ENCODE measurements around the gene SNX24. TPM values are rescaled to one million over a fixed set of nuclear protein-coding genes. Genes with fewer than 3 reads are reported as not detected.

Gene SNX24
- polyA plus RNA-seq, 2 of the 4 experiments (the other 2 are of a cell fraction): 20.4 to 22.4 TPM

GRCh38 chr5:123036391-123037103 lies 191.1 kb downstream of the SNX24 start, which contains the start of gene PPIC (continued):
- TF ChIP-seq CHD4 (IDR thresholded peaks at IDR 0.05; ENCODE audit: borderline replicate concordance) (no peak), USF2 (IDR thresholded peaks at IDR 0.05) (no peak), MAZ (IDR thresholded peaks at IDR 0.05; ENCODE audit: borderline replicate concordance, low read depth, low read length) (no peak), JUN (IDR thresholded peaks at IDR 0.05) (peak; percentile 67 to 89; a peak in 4 of 5 replicates), FOXS1 (CRISPR knock-in tag; IDR thresholded peaks at IDR 0.05) (no peak), NR3C1 (IDR thresholded peaks at IDR 0.05) (no peak), E2F6 (IDR thresholded peaks at IDR 0.05; ENCODE audit: borderline replicate concordance, low read depth) (no peak), ESRRA (IDR thresholded peaks at IDR 0.05; ENCODE audit: borderline replicate concordance, low read length) (no peak), MYC (IDR thresholded peaks at IDR 0.05; ENCODE audit: borderline replicate concordance, low read length) (no peak), SMC3 (IDR thresholded peaks at IDR 0.05) (peak; percentile 24; the same call in 2 of the 3 replicates), ZSCAN20 (CRISPR knock-in tag; IDR thresholded peaks at IDR 0.05) (no peak), HES2 (IDR thresholded peaks at IDR 0.05) (no peak), TP53 (CRISPR knock-in tag; IDR thresholded peaks at IDR 0.05) (no peak), PBX3 (IDR thresholded peaks at IDR 0.05) (no peak), HDAC2 (IDR thresholded peaks at IDR 0.05) (no peak), CBX8 (IDR thresholded peaks at IDR 0.05) (no peak), HOXB13 (CRISPR knock-in tag; IDR thresholded peaks at IDR 0.05; ENCODE audit: low read depth) (no peak), ZC3H11A (IDR thresholded peaks at IDR 0.05) (no peak), JUNB (IDR thresholded peaks at IDR 0.05) (no peak), REST (IDR thresholded peaks at IDR 0.05) (no peak), FOSB (CRISPR knock-in tag; IDR thresholded peaks at IDR 0.05) (no peak), RFX5 (IDR thresholded peaks at IDR 0.05) (no peak)

- peak overlapping the region; percentile 87 to 93 for H3K27ac ChIP-seq
- peak overlapping the region; percentile 51 for H3K4me2 ChIP-seq
- POLR2A ChIA-PET: interaction anchor here (1.3 kb wide), 2 partner anchors 14 to 386 kb away, joined by 4 to 5 read pairs; partner anchors contain the start of gene CEP120
- DNase-seq (ENCODE audit: low read depth in 1 of 2, low spot score in 1 of 2) (no peak), FAIRE-seq (peak; percentile 18), ATAC-seq (no peak; a peak in 2 of 6 replicates)
- WGBS (ENCODE audit: missing lambda C conversion rate): 2% methylated on average over 11 of the region's 11 CpGs
- H3K4me1 ChIP-seq: peaks cover 9% of the 10 kb centered on the region
- TF ChIP-seq PHF8 (IDR thresholded peaks at IDR 0.05; ENCODE audit: borderline replicate concordance, low read depth): peak; percentile 26; the same call in 1 of the 2 replicates
- TF ChIP-seq FOXS1 (CRISPR knock-in tag; IDR thresholded peaks at IDR 0.05): no peak
- no peaks in the 10 kb centered on the region for H3K9me3 ChIP-seq
- CTCF ChIA-PET: no interaction called here
- H3K4me3 ChIP-seq: peak overlapping the region; percentile 73
Observed at GRCh38 chr5:123037104-123037418, 191.6 kb downstream of the SNX24 start.
